SK-N-SH treated with all-trans-retinoic acid at 6 μM for 48 hours (cell line): ENCODE results near the gene SART1.

ENCODE experiments used
- ARNTL ChIP-seq: fragments of 450-650 bp; formaldehyde crosslinking; IDR thresholded peaks from 2 replicates; pipeline ENCODE4 v1.5.0; 2020; ENCODE audit warnings: low read depth, mild to moderate bottlenecking, moderate library complexity, borderline replicate concordance
- BACH2 ChIP-seq: fragments of 250-450 bp; sonication (Bioruptor Pico); IDR thresholded peaks from 2 replicates; pipeline ENCODE4 v1.9.0; 2021; ENCODE audit warnings: mild to moderate bottlenecking, borderline replicate concordance
- CREB5 ChIP-seq: fragments of 250-450 bp; sonication (Bioruptor Pico); IDR thresholded peaks from 2 replicates; pipeline ENCODE4 v1.5.1; 2020; ENCODE audit warnings: low read depth, mild to moderate bottlenecking, moderate library complexity
- CSRNP3 ChIP-seq: fragments of 250-450 bp; sonication (Bioruptor Pico); IDR thresholded peaks from 2 replicates; pipeline ENCODE4 v1.5.1; 2021; ENCODE audit warnings: mild to moderate bottlenecking, moderate library complexity
- ESRRG ChIP-seq: fragments of 250-450 bp; sonication (Bioruptor Pico); IDR thresholded peaks from 2 replicates; pipeline ENCODE4 v1.6.1; 2021; ENCODE audit warnings: mild to moderate bottlenecking
- OSR1 ChIP-seq: fragments of 250-450 bp; sonication (Bioruptor Pico); IDR thresholded peaks from 2 replicates; pipeline ENCODE4 v1.8.0; 2022; ENCODE audit warnings: moderate library complexity, mild to moderate bottlenecking, inconsistent platforms
- PATZ1 ChIP-seq: fragments of 250-450 bp; sonication (Bioruptor Pico); IDR thresholded peaks from 2 replicates; pipeline ENCODE4 v1.8.0; 2020; ENCODE audit warnings: mild to moderate bottlenecking, moderate library complexity, borderline replicate concordance
- RARB ChIP-seq: fragments of 250-450 bp; sonication (Bioruptor Pico); IDR thresholded peaks from 2 replicates; pipeline ENCODE4 v1.8.0; 2021; ENCODE audit warnings: mild to moderate bottlenecking, moderate library complexity
- SNAI2 ChIP-seq: fragments of 250-450 bp; sonication (Bioruptor Pico); IDR thresholded peaks from 2 replicates; pipeline ENCODE4 v1.5.0; 2020; ENCODE audit warnings: mild to moderate bottlenecking, moderate library complexity
- ZC3H10 ChIP-seq: fragments of 250-450 bp; sonication (Bioruptor Pico); IDR thresholded peaks from 2 replicates; pipeline ENCODE4 v1.5.1; 2021; ENCODE audit warnings: mild to moderate bottlenecking, moderate library complexity
- ZFP30 ChIP-seq: fragments of 450-650 bp; formaldehyde crosslinking; IDR thresholded peaks from 2 replicates; pipeline ENCODE4 v1.5.0; 2022; ENCODE audit warnings: mild to moderate bottlenecking, moderate library complexity
- ZNF70 ChIP-seq: fragments of 450-650 bp; formaldehyde crosslinking; IDR thresholded peaks from 2 replicates; pipeline ENCODE4 v1.5.0; 2020; ENCODE audit warnings: mild to moderate bottlenecking, moderate library complexity
- ZNF8 ChIP-seq: fragments of 450-650 bp; formaldehyde crosslinking; IDR thresholded peaks from 2 replicates; pipeline ENCODE4 v1.5.0; 2020; ENCODE audit warnings: mild to moderate bottlenecking, moderate library complexity

- no peak for TF ChIP-seq ESRRG
- TF ChIP-seq ARNTL = no peak
- TF ChIP-seq ZFP30 (CRISPR knock-in tag) = no peak
- no peak for TF ChIP-seq OSR1
- TF ChIP-seq ZNF70 (CRISPR knock-in tag) = no peak
- TF ChIP-seq SNAI2 (CRISPR knock-in tag) = no peak
- TF ChIP-seq PATZ1 (CRISPR knock-in tag) = no peak
- TF ChIP-seq CREB5 (CRISPR knock-in tag) = no peak
- TF ChIP-seq ZC3H10 (CRISPR knock-in tag) = no peak
- TF ChIP-seq CSRNP3 (CRISPR knock-in tag) = no peak
- TF ChIP-seq BACH2 (CRISPR knock-in tag) = no peak
- TF ChIP-seq RARB (CRISPR knock-in tag) = no peak
- TF ChIP-seq ZNF8 (CRISPR knock-in tag) = no peak
Observed at GRCh38 chr11:65941720-65942310, 19.7 kb upstream of the SART1 start.
